A673 (cell line): ENCODE results near the gene UBE2E3.

Experiments
- CTCF ChIP-seq: fragments of 300-800, 200-600 bp; sonication (generic); conservative IDR thresholded peaks from 2 replicates; pipeline ENCODE4 v1.5.1; 2017; ENCODE audit warnings: low read depth, mild to moderate bottlenecking, antibody characterized with exemption, low read length, moderate library complexity, mixed read lengths
- EZH2 ChIP-seq: fragments of 200-600 bp; sonication (generic); IDR thresholded peaks from 2 replicates; pipeline ENCODE4 v1.6.1; 2017; ENCODE audit warnings: borderline replicate concordance, low read depth, mild to moderate bottlenecking, mixed read lengths, antibody characterized with exemption, low read length; ENCODE audit not compliant: poor library complexity, severe bottlenecking

DNA sequence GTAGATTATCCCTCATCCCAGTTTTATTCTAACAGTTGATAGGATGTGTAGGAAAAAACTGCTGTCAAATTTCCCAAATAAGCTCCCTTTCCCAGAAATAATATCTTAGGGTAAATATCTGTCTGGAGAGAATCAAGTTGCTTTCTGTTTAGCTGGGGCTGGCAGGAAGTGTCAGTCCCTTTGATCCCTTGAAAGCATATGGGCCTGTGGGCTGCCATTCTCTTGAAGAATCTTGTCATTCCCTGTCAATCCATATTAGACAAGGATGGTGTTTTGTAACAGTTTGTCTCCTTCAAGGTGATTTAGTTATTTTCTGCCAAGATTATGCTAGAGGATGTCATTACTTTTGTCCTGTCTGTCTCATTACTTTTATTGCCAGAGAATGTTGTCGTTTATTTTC lies 37.1 kb upstream of the UBE2E3 start:
- TF ChIP-seq CTCF (no peak), EZH2 (no peak)
